HG02642 (cell line): ENCODE data around the gene PI4KA.
"Not testable (repeated sequence)": the region's sequence is repeated elsewhere in the genome, so short reads cannot be mapped to it uniquely, and the experiment has no call there.

ENCODE experiments used
- ATAC-seq: cut with Tn5 transposase; IDR thresholded peaks from one replicate; pipeline ENCODE4 v1.9.1; 2021; ENCODE audit warnings: mild to moderate bottlenecking; ENCODE audit not compliant: unreplicated experiment, poor library complexity

The PI4KA gene

DNA sequence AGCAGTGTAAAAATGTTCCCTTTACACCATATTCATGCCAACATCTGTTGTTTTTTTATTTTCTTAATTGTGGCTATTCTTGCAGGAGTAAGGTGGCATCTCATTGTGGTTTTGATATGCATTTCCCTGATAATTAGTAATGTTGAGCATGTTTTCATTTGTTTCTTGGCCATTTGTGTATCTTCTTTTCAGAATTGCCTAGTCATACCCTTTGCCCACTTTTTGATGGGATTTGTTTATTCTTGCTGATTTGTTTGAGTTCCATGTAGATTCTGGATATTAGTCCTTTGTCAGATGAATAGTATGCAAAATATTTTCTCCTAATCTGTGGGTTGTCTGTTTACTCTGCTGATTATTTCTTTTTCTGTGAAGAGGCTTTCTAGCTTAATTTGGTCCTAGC, 183.6 kb downstream of the PI4KA start:
- ATAC-seq: no peak

DNA sequence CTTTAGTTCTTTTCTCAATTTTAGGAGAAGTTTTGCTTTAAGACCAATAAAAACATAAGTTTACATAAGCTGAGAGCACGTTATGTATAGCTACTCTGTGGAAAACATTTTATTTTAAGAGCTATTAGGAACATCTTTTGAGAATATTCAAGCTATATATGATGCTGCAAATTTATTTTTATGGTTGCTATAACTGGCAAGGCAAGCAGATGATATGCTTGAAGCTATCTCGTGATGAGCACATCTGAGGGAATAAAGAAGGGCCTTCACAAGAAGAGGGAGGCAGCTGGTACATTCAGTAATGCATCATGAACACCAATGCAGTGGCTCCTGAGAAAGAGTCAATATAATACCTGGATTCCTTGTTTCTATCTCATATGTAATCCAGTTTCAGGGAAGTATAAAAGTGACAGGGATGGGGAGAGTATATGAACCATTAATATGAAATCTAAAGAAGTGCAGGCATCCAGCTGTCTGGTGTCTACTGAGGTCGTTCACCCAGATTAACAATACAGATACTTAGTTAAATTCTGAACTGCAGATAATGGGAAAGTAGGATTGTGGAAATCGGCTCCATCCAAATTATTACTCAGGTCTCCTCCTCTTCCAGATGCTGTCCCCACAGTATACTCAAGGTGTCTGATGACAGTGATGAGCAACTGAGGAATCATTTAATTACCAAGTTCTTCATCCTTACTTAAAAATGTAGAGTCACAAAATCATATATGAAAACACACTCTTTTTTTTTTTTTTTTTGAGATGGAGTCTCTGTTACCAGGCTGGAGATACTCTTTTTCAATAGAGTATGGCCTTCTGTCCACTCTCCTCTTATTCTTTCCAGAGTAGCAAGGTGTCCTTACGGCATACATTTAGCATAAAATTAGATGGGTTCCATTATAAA, 185.1 kb downstream of the PI4KA start:
- no peak for ATAC-seq

DNA sequence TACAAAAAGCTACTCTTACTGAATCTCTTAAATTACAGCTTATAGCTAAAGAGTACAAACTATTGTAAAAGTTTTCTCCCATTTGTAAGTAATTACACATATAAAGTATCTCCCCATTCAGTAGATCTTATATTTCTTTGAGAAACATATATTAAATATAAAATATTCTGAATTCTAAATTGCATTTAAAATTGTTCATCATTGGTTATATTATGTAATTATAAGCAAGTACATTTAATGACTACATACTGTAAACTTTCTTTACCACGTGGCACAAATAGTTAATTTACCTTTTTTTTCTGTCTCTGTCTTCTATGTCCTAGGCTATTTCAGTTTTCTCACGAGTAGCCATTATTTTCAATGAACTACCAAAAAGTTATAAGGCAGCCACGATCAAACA, 185.9 kb downstream of the PI4KA start:
- no peak for ATAC-seq

DNA sequence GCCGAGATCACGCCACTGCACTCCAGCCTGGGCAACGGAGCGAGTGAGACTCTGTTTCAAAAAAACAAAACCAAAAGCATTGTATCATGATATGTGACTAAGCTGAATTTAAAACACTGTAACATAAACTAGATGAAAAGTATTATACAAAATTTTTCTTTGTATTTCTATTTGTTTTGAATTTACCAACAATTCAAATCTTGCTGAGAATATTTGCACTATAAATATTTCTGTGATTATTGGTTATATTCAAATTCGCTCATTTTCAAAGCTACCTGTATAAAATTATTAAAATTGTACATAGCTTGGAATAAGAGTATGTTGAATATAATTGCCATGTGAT, 186.6 kb downstream of the PI4KA start:
- no peak for ATAC-seq

DNA sequence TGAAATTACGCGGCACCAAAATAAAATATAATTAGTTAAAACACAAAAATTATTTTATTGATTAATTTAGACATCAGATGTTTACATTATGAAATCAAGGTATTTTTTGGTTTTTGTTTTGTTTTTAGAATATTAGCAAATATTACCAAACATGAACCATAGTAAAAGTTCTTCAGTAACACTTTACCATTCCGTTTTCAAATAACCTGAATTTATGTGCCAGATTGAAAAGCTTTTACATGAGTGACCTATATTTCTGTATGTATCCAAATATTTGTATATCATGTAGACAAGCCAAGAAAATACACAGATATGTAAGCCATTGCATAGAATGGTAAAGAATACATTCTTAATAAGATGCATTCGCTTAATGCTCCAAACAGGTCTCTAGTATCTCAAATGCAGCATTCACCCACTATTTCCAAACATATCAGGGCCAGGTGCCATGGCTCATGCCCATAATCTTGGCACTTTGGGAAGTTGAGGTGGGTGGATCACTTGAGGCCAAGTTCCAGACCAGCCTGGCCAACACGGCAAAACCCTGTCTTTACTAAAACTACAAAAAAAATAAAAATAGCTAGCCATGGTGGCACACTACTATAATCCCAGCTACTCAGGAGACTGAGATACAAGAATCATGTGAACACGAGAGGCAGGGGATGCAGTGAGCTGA, 187.1 kb downstream of the PI4KA start:
- ATAC-seq: no peak

DNA sequence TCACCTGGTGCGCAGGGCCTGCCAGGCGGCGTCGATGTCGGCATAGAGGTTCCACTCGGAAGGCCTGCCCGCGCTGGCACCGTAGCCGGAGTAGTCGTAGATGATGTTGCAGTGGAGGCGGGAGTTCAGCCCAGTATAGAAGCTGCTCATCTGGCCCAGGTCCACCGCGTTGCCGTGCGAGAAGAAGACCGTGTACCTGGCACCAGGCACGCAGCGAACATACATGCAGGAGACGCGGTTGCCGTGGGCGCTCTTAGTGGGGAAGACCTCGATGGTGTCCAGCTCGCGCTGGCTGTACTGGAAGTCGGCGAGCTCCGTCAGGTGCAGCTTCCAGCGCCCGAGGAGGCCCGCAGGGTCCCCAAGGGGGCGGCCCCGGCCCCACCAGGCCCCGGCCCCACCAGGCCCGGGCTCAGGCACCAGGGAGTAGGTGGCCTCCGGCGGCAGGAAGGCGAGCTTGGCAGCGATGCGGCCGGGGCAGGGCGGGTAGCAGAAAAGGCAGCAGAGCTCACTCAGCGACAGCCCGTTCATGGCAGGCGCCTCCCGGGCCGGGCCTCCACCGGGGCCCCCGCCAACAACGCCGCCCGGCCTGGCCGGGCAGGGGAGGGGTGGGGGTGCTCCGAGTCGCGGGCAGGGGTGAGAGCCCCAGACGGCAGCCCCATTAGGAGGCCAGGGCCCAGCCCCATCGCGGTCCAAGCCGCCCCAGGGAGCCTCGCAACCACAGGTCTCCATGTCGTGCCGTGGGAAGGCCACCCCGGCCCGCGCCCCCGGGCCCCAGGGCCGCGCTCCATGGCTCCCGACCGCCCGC, 188.0 kb downstream of the PI4KA start:
- ATAC-seq: not testable (repeated sequence)

DNA sequence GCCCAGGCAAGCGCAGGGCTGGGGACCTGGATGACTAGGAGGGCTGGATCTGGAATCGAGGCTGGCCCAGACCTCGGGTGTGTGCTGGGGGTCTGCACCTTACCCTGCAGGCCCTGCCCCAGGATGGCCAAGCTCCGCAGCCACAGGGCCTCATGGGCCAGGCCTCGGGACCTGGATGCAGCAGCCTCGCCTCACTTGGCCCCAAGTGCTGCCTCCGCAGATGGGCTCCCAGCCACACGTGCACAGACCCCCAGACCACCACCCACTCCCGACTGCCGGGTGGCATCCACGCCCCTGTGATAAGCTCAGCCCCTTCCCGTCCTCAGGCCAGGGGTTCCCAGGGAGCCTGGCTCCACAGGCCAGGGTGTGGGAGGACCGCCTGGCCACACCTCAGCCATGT, 188.7 kb downstream of the PI4KA start:
- ATAC-seq: not testable (repeated sequence)

DNA sequence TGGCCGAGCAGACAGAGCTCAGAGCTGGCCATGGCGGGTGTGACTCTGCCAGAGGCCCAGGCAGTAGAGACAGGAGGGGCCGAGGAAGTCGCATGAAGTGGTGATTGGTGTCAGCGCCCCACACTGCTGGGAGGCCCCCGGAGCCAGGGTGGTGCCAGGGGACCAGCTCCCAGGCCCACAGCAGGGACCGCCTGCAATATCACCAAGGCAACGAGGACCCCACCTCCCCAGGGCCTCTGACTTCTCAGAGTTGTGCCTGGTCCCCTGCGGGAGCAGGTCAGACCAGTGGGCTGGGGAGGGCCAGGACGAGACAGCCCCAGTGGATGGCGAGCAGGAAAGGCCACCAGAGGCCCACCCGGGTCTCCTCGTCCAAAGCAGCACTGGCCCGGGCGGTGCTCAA, 189.1 kb downstream of the PI4KA start:
- not testable (repeated sequence) for ATAC-seq

DNA sequence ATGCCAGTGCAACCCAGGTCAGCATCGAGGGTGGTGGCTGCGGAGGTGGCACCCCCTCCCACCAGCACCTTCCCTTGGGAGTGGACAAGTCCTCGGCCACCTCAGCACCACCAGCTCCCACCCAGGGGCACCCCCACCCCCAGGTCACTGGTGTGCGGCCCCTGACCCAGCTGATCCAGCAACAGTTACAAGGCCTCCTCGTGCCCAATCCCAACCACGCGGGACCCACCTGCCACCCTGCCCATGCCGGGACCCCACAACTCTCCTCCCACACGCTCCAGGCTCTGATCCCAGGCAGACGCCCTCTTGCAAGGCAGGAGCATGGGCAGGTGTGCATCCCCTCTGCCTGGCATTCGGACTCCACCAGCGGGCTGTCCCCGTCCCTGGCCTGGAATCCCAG, 189.8 kb downstream of the PI4KA start:
- ATAC-seq: not testable (repeated sequence)

DNA sequence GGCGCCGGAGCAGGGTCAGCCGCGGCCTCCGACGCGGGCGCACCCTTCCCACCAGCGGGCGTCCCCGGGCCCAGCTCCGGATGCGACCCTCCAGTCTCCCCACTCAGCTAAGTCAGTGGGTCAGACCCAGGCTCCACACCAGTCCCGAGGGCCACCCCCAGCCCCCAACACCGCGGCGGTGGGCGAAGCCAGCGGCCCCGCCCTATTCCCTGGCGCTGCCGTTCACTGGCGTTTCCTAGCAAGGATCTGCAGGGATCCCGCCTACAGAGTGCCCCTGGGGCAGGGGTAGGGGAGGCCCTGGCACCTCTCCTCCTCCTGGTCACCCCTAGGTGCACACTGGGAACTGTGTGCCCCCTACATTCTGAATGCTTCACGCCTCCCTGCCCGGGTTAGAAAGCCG, 190.4 kb downstream of the PI4KA start:
- not testable (repeated sequence) for ATAC-seq

DNA sequence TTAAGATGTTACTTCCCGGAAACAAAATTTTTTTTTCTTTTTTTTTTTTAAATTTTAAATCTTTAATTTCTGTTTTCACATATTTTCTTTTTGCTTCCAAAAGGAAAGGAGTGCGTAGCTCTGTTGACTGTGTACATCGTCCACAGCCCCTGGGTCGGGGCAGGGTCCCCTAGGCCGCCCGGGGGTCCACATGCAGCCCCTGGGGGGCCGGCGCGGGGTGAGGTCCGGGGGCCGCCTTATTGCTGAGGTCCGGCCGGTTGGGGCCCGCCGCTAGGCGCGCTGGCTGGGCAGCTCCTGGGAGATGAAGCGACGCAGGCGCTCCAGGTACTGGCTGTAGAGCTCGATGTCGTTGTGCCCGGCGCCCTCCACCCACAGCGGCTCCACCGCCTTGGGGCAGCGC, 191.1 kb downstream of the PI4KA start:
- ATAC-seq: not testable (repeated sequence)

DNA sequence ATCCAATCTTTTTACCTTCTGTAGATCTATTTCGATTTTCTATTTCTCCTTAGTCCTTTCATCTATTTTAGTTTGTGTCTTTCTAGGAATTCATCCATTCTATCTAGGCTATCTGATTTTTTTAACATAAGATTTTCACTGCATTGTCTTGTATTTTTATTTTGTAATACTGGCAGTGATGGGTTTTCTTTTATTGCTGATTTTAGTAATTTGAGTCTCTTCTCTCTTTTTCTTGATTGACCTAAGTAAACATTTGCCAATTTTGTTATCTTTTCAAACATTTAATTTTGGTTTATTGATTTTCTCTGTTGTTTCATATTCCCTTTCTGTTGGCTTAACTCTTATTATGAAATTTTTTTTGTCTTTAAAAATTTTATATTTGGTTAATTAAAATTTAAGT, 192.1 kb downstream of the PI4KA start:
- no peak for ATAC-seq

DNA sequence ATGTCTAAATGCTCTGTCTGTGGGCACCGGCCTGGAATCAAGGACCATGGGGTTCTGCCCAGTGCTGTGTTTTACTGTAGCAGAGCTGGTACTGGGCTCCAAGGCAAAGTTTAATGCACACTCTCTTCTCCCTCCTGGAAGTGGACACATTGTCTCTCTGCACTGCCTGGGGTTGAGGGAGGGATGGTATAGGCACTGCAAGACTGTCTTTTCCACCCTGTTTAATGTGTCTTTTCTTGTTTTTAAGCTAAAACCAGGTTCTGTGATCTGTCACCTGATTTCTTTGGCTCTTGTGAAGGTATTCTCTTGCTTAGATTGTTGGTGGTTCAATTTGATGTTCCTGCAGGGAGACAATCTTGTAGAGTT, 194.0 kb downstream of the PI4KA start:
- ATAC-seq: no peak

DNA sequence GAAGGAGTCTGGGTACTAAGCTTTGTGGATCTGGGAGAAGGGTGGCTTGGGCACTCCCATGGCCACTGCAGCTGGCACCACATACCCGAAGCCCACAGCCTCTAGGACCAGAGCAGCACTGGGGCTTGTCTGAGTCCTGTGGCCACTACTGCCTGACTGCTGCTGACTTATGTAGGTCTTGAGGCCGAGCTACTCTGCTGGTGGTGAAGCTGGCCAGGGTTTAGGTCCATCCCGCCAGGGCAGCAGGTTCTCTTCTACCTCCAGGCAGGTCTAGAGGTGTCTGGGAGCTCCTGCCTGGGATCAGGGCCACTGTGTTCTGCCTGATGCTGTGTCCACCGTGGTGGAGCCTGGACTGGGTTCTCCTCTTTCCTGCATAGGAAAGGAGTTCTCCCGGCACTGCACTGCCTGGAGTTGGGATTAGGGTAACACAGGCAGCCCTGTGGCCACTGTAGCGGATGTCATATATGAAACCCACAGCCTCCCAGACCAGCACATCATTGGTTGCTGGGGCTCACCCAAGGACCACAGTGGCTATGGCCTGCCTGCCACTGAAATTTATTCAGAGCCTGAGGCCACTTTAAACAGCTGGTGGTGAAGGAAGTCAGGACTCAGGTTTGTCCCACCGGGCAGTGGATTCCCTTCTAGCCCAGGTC, 194.5 kb downstream of the PI4KA start:
- no peak for ATAC-seq

DNA sequence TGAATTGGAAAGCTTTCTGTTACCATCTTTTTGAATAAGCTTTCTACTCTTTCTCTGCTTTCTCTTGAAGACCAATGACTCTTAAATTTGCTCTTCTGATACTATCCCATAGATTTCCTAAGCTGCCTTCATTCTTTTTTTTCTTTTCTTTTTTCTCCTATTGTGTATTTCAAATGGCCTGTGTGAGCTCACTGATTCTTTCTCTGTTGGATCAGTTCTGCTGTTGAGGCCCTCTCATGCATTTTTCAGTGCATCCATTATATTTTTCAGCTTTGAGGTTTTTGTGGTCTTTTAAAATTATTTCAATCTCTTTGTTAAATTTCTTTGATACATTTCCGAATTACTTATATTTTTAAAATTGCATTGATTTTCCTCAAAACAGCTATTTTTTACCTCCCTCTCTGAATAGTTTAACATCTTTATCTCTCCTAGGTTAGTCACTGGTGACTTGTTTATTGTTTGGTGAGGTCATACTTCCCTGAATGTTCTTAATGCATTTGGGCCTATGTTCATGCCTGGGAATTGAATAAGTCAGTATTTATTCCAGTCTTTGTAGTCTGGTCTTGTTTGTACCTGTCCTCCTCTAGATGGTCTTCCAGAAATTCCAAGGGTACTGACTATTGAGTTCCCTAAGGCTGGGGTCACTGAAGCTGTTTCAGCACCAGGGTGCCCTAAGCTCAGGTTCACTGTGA, 195.3 kb downstream of the PI4KA start:
- no peak for ATAC-seq

DNA sequence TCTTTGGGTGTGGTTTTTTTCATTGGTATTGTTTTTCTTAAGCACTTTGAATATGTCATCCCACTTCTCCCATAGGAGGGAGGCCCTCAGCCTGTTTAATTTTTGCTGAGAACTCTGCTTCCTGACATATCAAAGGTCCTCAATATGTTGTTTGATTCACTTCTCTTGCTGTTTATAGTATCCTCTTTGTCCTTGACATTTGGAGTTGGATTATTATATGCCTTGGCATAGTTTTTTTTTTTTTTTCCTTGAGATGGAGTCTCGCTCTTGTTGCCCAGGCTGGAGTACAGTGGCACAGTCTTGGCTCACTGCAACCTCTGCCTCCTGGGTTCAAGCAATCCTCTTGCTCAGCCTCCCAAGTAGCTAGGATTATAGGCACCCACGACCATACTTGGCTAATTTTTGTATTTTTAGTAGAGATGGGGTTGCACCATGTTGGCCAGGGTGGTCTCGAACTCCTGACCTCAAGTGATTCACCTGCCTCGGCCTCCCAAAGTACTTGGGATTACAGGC, 196.0 kb downstream of the PI4KA start:
- not testable (repeated sequence) for ATAC-seq

DNA sequence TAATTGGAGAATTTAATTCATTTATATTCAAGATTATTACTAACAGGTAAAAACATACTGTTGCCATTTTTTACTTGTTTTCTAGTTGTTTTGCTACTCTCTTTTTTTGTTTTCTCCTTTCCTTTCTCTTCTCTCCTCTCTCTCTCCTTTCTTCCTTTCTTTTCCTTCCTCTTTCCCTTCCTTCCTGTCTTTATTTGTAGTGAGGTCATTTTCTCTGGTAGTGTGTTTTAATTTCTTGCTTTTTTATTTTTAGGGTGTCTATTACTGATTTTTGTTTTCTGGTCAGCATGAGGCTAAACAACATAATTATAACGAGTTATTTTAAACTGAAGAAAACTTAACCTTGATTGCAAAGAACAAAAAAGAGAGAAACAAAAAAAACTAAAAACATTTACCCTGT, 197.1 kb downstream of the PI4KA start:
- ATAC-seq: no peak

DNA sequence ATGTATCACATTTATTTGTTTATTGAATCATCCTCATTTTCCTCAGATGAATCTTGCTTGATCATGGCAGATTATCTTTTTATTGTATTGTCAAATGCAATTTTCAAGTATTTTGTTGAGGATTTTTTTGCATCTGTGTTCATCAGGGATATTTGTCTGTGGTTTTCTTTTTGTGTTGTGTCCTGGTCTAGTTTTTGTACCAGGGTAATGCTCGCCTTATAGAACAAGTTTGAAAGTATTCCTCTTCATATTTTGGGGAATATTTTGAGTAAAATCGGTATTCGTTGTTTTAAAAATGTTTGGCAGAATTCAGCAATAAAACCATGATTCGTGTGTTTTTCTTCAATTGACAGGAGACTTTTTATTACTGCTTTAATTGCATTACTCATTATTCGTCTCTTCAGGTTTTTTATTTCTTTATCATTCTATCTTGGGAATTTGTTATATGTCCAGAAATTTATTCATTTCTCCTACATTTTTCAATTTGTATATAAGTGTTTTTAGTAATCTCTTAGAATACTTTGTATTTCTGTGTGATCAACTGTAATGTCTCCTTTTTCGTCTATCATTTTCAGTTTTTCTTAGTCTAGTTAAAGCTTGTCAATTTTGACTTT, 198.1 kb downstream of the PI4KA start:
- no peak for ATAC-seq

DNA sequence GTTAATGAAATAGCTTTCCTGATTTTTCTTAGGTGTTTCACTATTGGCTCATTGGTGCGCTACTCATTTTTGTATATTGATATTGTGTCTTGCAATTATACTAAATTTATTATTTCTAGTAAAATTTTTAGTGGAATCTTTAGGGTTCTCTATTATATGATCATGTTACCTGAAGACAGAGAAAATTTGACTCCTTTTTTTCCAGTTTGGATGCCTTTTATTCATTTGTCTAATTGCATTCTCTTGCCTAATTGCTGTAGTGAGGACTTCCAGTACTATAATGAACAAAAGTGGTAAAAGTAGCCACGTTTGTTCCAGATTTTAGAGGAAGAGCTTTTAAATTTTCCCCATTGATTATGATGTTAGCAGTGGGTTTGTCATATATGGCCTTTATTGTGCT, 198.7 kb downstream of the PI4KA start:
- no peak for ATAC-seq
